GM19239 (cell line): ENCODE measurements around the gene RNASE2.
"Not testable (repeated sequence)": the region's sequence is repeated elsewhere in the genome, so short reads cannot be mapped to it uniquely, and the experiment has no call there.

ENCODE experiments used
- DNase-seq: peaks from one replicate; pipeline ENCODE4 v3.0.0; 2011; ENCODE audit warnings: low spot score; ENCODE audit not compliant: insufficient read length
- FAIRE-seq: peaks from 2 replicates; lab custom pipeline; 2011; peaks lifted over from hg19 to GRCh38; lab: Jason Lieb, UNC

The RNASE2 gene

GRCh38 chr14:20978687-20979086 lies 23.4 kb downstream of the RNASE2 start:
- FAIRE-seq (no peak), DNase-seq (no peak)

- FAIRE-seq (no peak), DNase-seq (no peak)
Measured at GRCh38 chr14:20980906-20981305, 25.6 kb downstream of the RNASE2 start.

GRCh38 chr14:20982646-20983369 lies 27.5 kb downstream of the RNASE2 start:
- DNase-seq (no peak), FAIRE-seq (no peak)

- not testable (repeated sequence) for FAIRE-seq, DNase-seq
Measured at GRCh38 chr14:20985650-20986049, 30.4 kb downstream of the RNASE2 start.

GRCh38 chr14:20986811-20987210 lies 31.5 kb downstream of the RNASE2 start:
- DNase-seq = no peak
- FAIRE-seq = no peak

GRCh38 chr14:20988717-20989470 lies 33.6 kb downstream of the RNASE2 start:
- FAIRE-seq (no peak), DNase-seq (no peak)

GRCh38 chr14:20989471-20989786 lies 34.1 kb downstream of the RNASE2 start:
- no peak for DNase-seq
- no peak for FAIRE-seq

GRCh38 chr14:20989787-20990600 lies 34.7 kb downstream of the RNASE2 start, which contains the start of gene METTL17:
Gene METTL17, plus strand, starts transcription at chr14:20989980. Its CDS starts 23 bp downstream, at chr14:20990003.
- DNase-seq (peak; percentile 84), FAIRE-seq (peak; percentile 86)

- DNase-seq = no peak
- FAIRE-seq = no peak
Measured at GRCh38 chr14:20996521-20996920, 41.2 kb downstream of the RNASE2 start.

- no peak for DNase-seq
- no peak for FAIRE-seq
Measured at GRCh38 chr14:20997115-20997514, 41.8 kb downstream of the RNASE2 start.

GRCh38 chr14:20997564-20997963 lies 42.3 kb downstream of the RNASE2 start:
- FAIRE-seq (no peak), DNase-seq (no peak)

- no peak for FAIRE-seq
Measured at GRCh38 chr14:20998139-20998538, 42.9 kb downstream of the RNASE2 start.

GRCh38 chr14:20998674-20999366 lies 43.5 kb downstream of the RNASE2 start, which contains the start of gene SLC39A2:
Gene SLC39A2, plus strand, starts transcription at chr14:20999293. Its CDS starts 154 bp downstream, at chr14:20999447.
- no peak for FAIRE-seq
- DNase-seq = no peak

More at GRCh38 chr14:20998139-20998538, 42.9 kb downstream of the RNASE2 start:
- no peak for DNase-seq

GRCh38 chr14:20999591-20999990 lies 44.3 kb downstream of the RNASE2 start:
- DNase-seq (no peak), FAIRE-seq (no peak)

GRCh38 chr14:21001218-21001617 lies 45.9 kb downstream of the RNASE2 start:
- FAIRE-seq (no peak), DNase-seq (no peak)

GRCh38 chr14:21003788-21004346 lies 48.6 kb downstream of the RNASE2 start:
- DNase-seq = no peak
- no peak for FAIRE-seq
